PC-9 (cell line): ENCODE results near the gene CTU1. TPM values are rescaled to one million over a fixed set of nuclear protein-coding genes. Genes with fewer than 3 reads are reported as not detected.

Experiments
- BruUV-seq: library from RNA; stranded (reverse); fragments of 400-500 nt; replicated peaks from 2 replicates; lab custom pipeline; 2021; lab: Mats Ljungman, UMichigan
- CTCF ChIA-PET: fragments of 300-600 bp; sonication (Branson Sonifier 250); formaldehyde crosslinking; loops from one replicate; lab custom pipeline; 2022; ENCODE audit warnings: antibody characterized with exemption; lab: Charles Lee
- POLR2A ChIA-PET: fragments of 300-600 bp; sonication (Branson Sonifier 250); formaldehyde crosslinking; loops from one replicate; lab custom pipeline; 2022; ENCODE audit warnings: antibody characterized with exemption; ENCODE audit not compliant: unreplicated experiment; lab: Charles Lee
- DNase-seq, 2 experiments: peaks; one replicate each; pipeline versions ENCODE4 v3.0.0 to v3.0.0-alpha.2; 2015 to 2022; ENCODE audit warnings: mixed read lengths in 1 of 2
- H2AFZ ChIP-seq: fragments of 200-600 bp; sonication (generic); 2 replicates; pipeline ENCODE4 v1.8.1; 2017; ENCODE audit warnings: antibody characterized with exemption
- H3F3A ChIP-seq: fragments of 200-600 bp; sonication (generic); 2 replicates; pipeline ENCODE4 v1.8.1; 2017; ENCODE audit warnings: antibody characterized with exemption, mild to moderate bottlenecking, low read depth; ENCODE audit not compliant: insufficient read depth
- H3K27ac ChIP-seq: fragments of 200-600 bp; sonication (generic); 2 replicates; pipeline ENCODE4 v1.6.1; 2016; ENCODE audit warnings: mixed run types
- H3K27me3 ChIP-seq: fragments of 200-600 bp; sonication (generic); 2 replicates; pipeline ENCODE4 v1.6.1; 2016; ENCODE audit warnings: low read depth, mixed run types; ENCODE audit not compliant: insufficient read depth
- H3K36me3 ChIP-seq: fragments of 200-600 bp; sonication (generic); 2 replicates; pipeline ENCODE4 v1.6.1; 2016; ENCODE audit warnings: low read depth, mixed run types
- H3K4me1 ChIP-seq: fragments of 200-600 bp; sonication (generic); replicated peaks from 2 replicates; pipeline ENCODE4 v1.6.1; 2016; ENCODE audit warnings: mixed run types; ENCODE audit not compliant: insufficient read depth
- H3K4me2 ChIP-seq: fragments of 200-600 bp; sonication (generic); 2 replicates; pipeline ENCODE4 v1.6.1; 2017; ENCODE audit warnings: mixed run types
- H3K4me3 ChIP-seq: fragments of 200-600 bp; sonication (generic); 2 replicates; pipeline ENCODE4 v1.6.1; 2016; ENCODE audit warnings: mixed run types
- H3K79me2 ChIP-seq: fragments of 200-600 bp; sonication (generic); 2 replicates; pipeline ENCODE4 v1.6.1; 2017; ENCODE audit warnings: low read depth, mixed run types
- H3K9me2 ChIP-seq: fragments of 200-600 bp; sonication (generic); 2 replicates; pipeline ENCODE4 v1.8.1; 2017; ENCODE audit warnings: mild to moderate bottlenecking; ENCODE audit not compliant: insufficient read depth
- H3K9me3 ChIP-seq: fragments of 200-600 bp; sonication (generic); 2 replicates; pipeline ENCODE4 v1.8.1; 2016; ENCODE audit warnings: low read depth; ENCODE audit not compliant: insufficient read depth
- H4K20me1 ChIP-seq: fragments of 200-600 bp; sonication (generic); 2 replicates; pipeline ENCODE4 v1.8.1; 2017; ENCODE audit not compliant: insufficient read depth
- CTCF ChIP-seq: fragments of 200-600 bp; sonication (generic); conservative IDR thresholded peaks from 2 replicates; pipeline ENCODE4 v1.6.1; 2017; ENCODE audit warnings: mixed run types, antibody characterized with exemption, mild to moderate bottlenecking, moderate library complexity
- EZH2 ChIP-seq: fragments of 200-600 bp; sonication (generic); IDR thresholded peaks from 2 replicates; pipeline ENCODE4 v1.8.0; 2017; ENCODE audit warnings: antibody characterized with exemption, low read depth
- intact Hi-C: fragments of 100-400 bp; cut with micrococcal nuclease; formaldehyde crosslinking; loops from one replicate; pipeline ENCODE4 v1.10.0; 2022; ENCODE audit not compliant: unreplicated experiment
- total RNA-seq: library from RNA; stranded (reverse); gene quantifications from 2 replicates; pipeline ENCODE4 v1.2.3, GENCODE V29; 2021

CTU1 gene
- total RNA-seq, 1 experiment from 2014 or later, result 7.2 TPM

- intact Hi-C loops, result no loop called here
- Histone ChIP-seq H3K36me3 (no peaks in the 10 kb centered on the region), H2AFZ (no peak overlapping the region), H3K4me1 (no peaks in the 10 kb centered on the region), H4K20me1 (no peaks in the 10 kb centered on the region), H3K4me2 (no peak overlapping the region), H3K79me2 (no peaks in the 10 kb centered on the region), H3K27ac (no peak overlapping the region), H3F3A (no peaks in the 10 kb centered on the region), H3K27me3 (peaks cover 92% of the 10 kb centered on the region), H3K9me3 (no peaks in the 10 kb centered on the region), H3K4me3 (no peak overlapping the region), H3K9me2 (no peaks in the 10 kb centered on the region)
- no peak for DNase-seq
- no TSS peak for BruUV-seq
- ChIA-PET CTCF (no interaction called here), POLR2A (no interaction called here)
- TF ChIP-seq EZH2 (no peak), CTCF (no peak)
These were observed 47.9 kb downstream of the CTU1 start for GRCh38 chr19:51060336-51060735.

GRCh38 chr19:51059715-51060114 is 48.5 kb downstream of the CTU1 start:
- TF ChIP-seq CTCF (no peak), EZH2 (no peak)
- DNase-seq, result no peak
- no peak overlapping the region for H3K27ac ChIP-seq
- no peaks in the 10 kb centered on the region for H3K9me2 ChIP-seq
- H3K9me3 ChIP-seq, result no peaks in the 10 kb centered on the region
- no peaks in the 10 kb centered on the region for H3K4me1 ChIP-seq
- ChIA-PET POLR2A (no interaction called here), CTCF (interaction anchor here (0.6 kb wide), 1 partner anchor 14 kb away, joined by 4 read pairs; no protein-coding TSS in a partner anchor)
- H3K36me3 ChIP-seq, result no peaks in the 10 kb centered on the region
- H4K20me1 ChIP-seq, result no peaks in the 10 kb centered on the region
- no peak overlapping the region for H2AFZ ChIP-seq
- H3K27me3 ChIP-seq, result peaks cover 92% of the 10 kb centered on the region
- intact Hi-C loops, result no loop called here
- no peak overlapping the region for H3K4me2 ChIP-seq
- no peaks in the 10 kb centered on the region for H3F3A ChIP-seq
- H3K4me3 ChIP-seq, result no peak overlapping the region
- H3K79me2 ChIP-seq, result no peaks in the 10 kb centered on the region
- no TSS peak for BruUV-seq

DNA sequence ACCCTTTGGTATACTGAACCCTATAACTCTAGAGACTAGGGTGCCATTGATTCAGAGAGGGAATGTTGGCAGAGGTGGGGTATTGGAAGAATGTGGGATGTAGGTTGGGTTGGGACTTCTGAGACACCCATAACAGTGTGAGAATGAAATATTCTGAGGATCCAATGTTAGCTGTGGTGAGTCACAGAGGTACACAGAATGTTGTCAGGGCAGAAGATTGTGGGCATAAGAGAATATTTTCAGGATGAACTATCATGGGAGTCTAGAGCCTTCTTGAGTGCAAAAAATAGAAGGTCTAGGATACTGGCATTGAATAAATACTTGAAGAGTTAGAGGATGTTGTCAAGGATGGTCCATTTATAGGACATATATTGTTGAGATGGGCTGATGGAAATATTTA is 52.3 kb downstream of the CTU1 start:
- POLR2A ChIA-PET, result no interaction called here
- no peak overlapping the region for H3K4me3 ChIP-seq
- no peaks in the 10 kb centered on the region for H3K79me2 ChIP-seq
- peaks cover 84% of the 10 kb centered on the region for H3K27me3 ChIP-seq
- DNase-seq, result no peak
- CTCF ChIA-PET, result no interaction called here
- H3K9me3 ChIP-seq, result no peaks in the 10 kb centered on the region
- no peak overlapping the region for H2AFZ ChIP-seq
- no peaks in the 10 kb centered on the region for H3K9me2 ChIP-seq
- no peaks in the 10 kb centered on the region for H3K4me1 ChIP-seq
- no peak overlapping the region for H3K27ac ChIP-seq
- intact Hi-C loops, result no loop called here
- no peaks in the 10 kb centered on the region for H3K36me3 ChIP-seq
- no peak overlapping the region for H3K4me2 ChIP-seq
- BruUV-seq, result no TSS peak
- TF ChIP-seq CTCF, result no peak
- TF ChIP-seq EZH2, result no peak
- H4K20me1 ChIP-seq, result no peaks in the 10 kb centered on the region
- no peaks in the 10 kb centered on the region for H3F3A ChIP-seq

Other genes with a start within 250 kb of the CTU1 start
- not detected in 2 replicates for gene KLK2, start 235.0 kb downstream of the CTU1 start, total RNA-seq
- not detected in 2 replicates for gene KLK4, start 197.0 kb downstream of the CTU1 start, total RNA-seq
- gene KLK5, start 155.4 kb downstream of the CTU1 start, total RNA-seq, result 405 and 412 TPM in 2 replicates
- 490 and 581 TPM in 2 replicates for gene KLK6, start 138.8 kb downstream of the CTU1 start, total RNA-seq
- gene KLK7, start 124.5 kb downstream of the CTU1 start, total RNA-seq, result 98.1 and 138 TPM in 2 replicates
- gene KLK8, start 106.8 kb downstream of the CTU1 start, total RNA-seq, result 120 and 128 TPM in 2 replicates
- 28.0 and 28.9 TPM in 2 replicates for gene KLK10, start 88.7 kb downstream of the CTU1 start, total RNA-seq
- 1.5 and 1.6 TPM in 2 replicates for gene KLK11, start 81.8 kb downstream of the CTU1 start, total RNA-seq
- gene KLK12, start 73.4 kb downstream of the CTU1 start, total RNA-seq, result not detected in 2 replicates
- not detected in 2 replicates for gene KLK13, start 43.3 kb downstream of the CTU1 start, total RNA-seq
- 0.35 and 0.57 TPM in 2 replicates for gene KLK14, start 25.5 kb downstream of the CTU1 start, total RNA-seq
- not detected in 2 replicates for gene SIGLEC9, start 16.5 kb upstream of the CTU1 start, total RNA-seq
- gene SIGLEC7, start 33.9 kb upstream of the CTU1 start, total RNA-seq, result not detected in 2 replicates
- not detected in 2 replicates for gene CD33, start 116.7 kb upstream of the CTU1 start, total RNA-seq
- not detected in 2 replicates for gene SIGLECL1, start 142.7 kb upstream of the CTU1 start, total RNA-seq
- gene IGLON5, start 203.2 kb upstream of the CTU1 start, total RNA-seq, result not detected in 2 replicates
- 2.3 and 2.8 TPM in 2 replicates for gene VSIG10L, start 233.7 kb upstream of the CTU1 start, total RNA-seq